ENCODE data around the gene MAPKAP1.

MAPKAP1 gene

DNA sequence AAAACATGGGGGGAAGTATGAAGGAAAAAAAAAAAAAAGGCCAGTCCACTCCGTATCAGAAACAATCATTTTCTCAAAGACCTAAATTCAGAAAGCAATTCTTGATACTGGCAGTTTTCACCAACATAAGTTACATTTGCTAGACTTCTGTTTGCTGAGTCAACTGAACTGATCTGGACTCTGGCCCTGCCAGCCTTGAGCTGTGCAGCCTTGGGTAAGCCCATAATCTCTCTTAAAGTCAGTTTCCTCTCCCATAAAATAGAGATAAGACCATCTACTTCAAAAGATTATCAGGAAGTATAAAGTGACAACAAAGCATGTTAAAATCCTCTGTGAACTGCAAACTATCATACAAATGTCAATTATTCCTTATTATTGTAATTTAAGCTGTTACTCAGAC, 106.8 kb downstream of the MAPKAP1 start:
- no peaks in the 10 kb centered on the region for H3K27me3 ChIP-seq (ENCODE audit: insufficient read depth, low read length)
- no peak for TF ChIP-seq EZH2 (IDR thresholded peaks at IDR 0.05; ENCODE audit: borderline replicate concordance, low read length)
- TF ChIP-seq, protein P1, sequence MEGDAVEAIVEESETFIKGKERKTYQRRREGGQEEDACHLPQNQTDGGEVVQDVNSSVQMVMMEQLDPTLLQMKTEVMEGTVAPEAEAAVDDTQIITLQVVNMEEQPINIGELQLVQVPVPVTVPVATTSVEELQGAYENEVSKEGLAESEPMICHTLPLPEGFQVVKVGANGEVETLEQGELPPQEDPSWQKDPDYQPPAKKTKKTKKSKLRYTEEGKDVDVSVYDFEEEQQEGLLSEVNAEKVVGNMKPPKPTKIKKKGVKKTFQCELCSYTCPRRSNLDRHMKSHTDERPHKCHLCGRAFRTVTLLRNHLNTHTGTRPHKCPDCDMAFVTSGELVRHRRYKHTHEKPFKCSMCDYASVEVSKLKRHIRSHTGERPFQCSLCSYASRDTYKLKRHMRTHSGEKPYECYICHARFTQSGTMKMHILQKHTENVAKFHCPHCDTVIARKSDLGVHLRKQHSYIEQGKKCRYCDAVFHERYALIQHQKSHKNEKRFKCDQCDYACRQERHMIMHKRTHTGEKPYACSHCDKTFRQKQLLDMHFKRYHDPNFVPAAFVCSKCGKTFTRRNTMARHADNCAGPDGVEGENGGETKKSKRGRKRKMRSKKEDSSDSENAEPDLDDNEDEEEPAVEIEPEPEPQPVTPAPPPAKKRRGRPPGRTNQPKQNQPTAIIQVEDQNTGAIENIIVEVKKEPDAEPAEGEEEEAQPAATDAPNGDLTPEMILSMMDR (IDR thresholded peaks at IDR 0.05; ENCODE audit: low read length): no peak
- H3K4me3 ChIP-seq (ENCODE audit: low read depth, low read length, poor library complexity, severe bottlenecking): no peak overlapping the region
- H3K36me3 ChIP-seq (ENCODE audit: insufficient read depth, low read length): no peaks in the 10 kb centered on the region
- no peak overlapping the region for H3K4me2 ChIP-seq (ENCODE audit: low read length)
- H3K9me3 ChIP-seq (ENCODE audit: low read length): no peaks in the 10 kb centered on the region
- H2AFZ ChIP-seq (ENCODE audit: low read length): no peak overlapping the region
- H3K9me2 ChIP-seq (ENCODE audit: low read depth, low read length): no peaks in the 10 kb centered on the region
- H3K4me1 ChIP-seq (ENCODE audit: insufficient read depth, low read length, severe bottlenecking): no peaks in the 10 kb centered on the region
- H3K27ac ChIP-seq (ENCODE audit: low read depth, low read length, poor library complexity, severe bottlenecking): no peak overlapping the region
- H3K79me2 ChIP-seq (ENCODE audit: insufficient read depth, low read length): no peaks in the 10 kb centered on the region
- no peak overlapping the region for H3K9ac ChIP-seq (ENCODE audit: low read length)
- no peaks in the 10 kb centered on the region for H4K20me1 ChIP-seq (ENCODE audit: insufficient read depth, low read length)
- no peaks in the 10 kb centered on the region for H3F3A ChIP-seq (ENCODE audit: insufficient read depth, low read length)

DNA sequence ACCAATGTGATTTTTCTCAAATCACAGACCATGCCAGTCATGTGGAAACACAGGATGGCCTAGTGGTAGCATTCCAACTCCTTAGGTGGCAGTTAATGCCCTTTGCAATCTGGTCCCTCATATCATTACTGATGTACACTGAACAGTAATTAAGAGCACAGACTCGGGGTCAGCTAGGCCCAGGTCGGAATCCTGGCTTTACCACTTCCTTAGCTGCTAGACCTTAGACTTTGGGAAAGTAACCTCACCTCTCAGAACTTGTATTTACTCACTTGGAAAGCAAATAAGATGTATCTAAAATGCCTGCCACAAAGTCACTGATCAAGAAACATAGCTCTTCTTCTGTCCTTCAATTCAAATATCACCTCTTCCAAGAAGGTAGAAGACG, 112.8 kb downstream of the MAPKAP1 start:
- Histone ChIP-seq H2AFZ (ENCODE audit: low read length) (no peak overlapping the region), H3K4me1 (ENCODE audit: insufficient read depth, low read length, severe bottlenecking) (peaks cover 9% of the 10 kb centered on the region), H3K4me2 (ENCODE audit: low read length) (no peak overlapping the region), H3K79me2 (ENCODE audit: insufficient read depth, low read length) (no peaks in the 10 kb centered on the region), H4K20me1 (ENCODE audit: insufficient read depth, low read length) (no peaks in the 10 kb centered on the region), H3K4me3 (ENCODE audit: low read depth, low read length, poor library complexity, severe bottlenecking) (no peak overlapping the region), H3K27me3 (ENCODE audit: insufficient read depth, low read length) (no peaks in the 10 kb centered on the region), H3K9ac (ENCODE audit: low read length) (no peak overlapping the region), H3K27ac (ENCODE audit: low read depth, low read length, poor library complexity, severe bottlenecking) (no peak overlapping the region), H3K9me3 (ENCODE audit: low read length) (no peaks in the 10 kb centered on the region), H3K36me3 (ENCODE audit: insufficient read depth, low read length) (no peaks in the 10 kb centered on the region), H3K9me2 (ENCODE audit: low read depth, low read length) (no peaks in the 10 kb centered on the region), H3F3A (ENCODE audit: insufficient read depth, low read length) (no peaks in the 10 kb centered on the region)
- TF ChIP-seq, protein P1 (IDR thresholded peaks at IDR 0.05; ENCODE audit: low read length): no peak
- TF ChIP-seq EZH2 (IDR thresholded peaks at IDR 0.05; ENCODE audit: borderline replicate concordance, low read length): no peak

DNA sequence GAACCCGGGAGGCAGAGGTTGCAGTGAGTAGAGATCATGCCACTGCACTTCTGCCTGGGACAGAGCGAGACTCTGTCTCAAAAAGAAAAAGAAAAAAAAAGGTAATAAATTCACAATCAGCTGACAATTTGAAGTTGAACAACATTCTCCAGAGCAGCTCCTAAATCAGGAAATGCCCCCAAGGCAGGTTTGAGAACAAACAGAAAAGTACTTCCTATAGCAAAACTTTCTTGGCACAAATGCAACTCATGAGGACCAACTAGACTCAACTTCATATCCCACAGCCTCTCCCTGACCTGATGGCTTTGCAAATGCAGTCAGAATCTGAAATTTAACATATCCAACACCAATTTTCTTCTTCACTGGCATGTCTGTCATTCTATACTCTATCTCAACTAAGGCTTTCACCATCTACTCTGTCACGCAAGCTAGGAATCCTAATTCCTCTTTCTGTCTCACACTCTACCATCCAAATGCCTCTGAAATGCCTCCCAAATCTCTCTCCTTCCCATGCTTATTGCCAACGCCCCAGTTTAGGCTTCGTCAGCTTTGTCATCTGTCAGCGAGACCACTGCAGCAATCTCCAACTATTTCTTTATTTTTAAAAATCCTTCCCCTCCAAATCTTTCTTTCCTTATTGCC, 113.3 kb downstream of the MAPKAP1 start:
- Histone ChIP-seq H3K79me2 (ENCODE audit: insufficient read depth, low read length) (no peaks in the 10 kb centered on the region), H3K9me3 (ENCODE audit: low read length) (no peaks in the 10 kb centered on the region), H3K9me2 (ENCODE audit: low read depth, low read length) (no peaks in the 10 kb centered on the region), H4K20me1 (ENCODE audit: insufficient read depth, low read length) (no peaks in the 10 kb centered on the region), H2AFZ (ENCODE audit: low read length) (no peak overlapping the region), H3K4me2 (ENCODE audit: low read length) (no peak overlapping the region), H3F3A (ENCODE audit: insufficient read depth, low read length) (no peaks in the 10 kb centered on the region), H3K36me3 (ENCODE audit: insufficient read depth, low read length) (no peaks in the 10 kb centered on the region), H3K27ac (ENCODE audit: low read depth, low read length, poor library complexity, severe bottlenecking) (no peak overlapping the region), H3K9ac (ENCODE audit: low read length) (no peak overlapping the region), H3K27me3 (ENCODE audit: insufficient read depth, low read length) (no peaks in the 10 kb centered on the region), H3K4me3 (ENCODE audit: low read depth, low read length, poor library complexity, severe bottlenecking) (no peak overlapping the region), H3K4me1 (ENCODE audit: insufficient read depth, low read length, severe bottlenecking) (peaks cover 10% of the 10 kb centered on the region)
- no peak for TF ChIP-seq EZH2 (IDR thresholded peaks at IDR 0.05; ENCODE audit: borderline replicate concordance, low read length)
- TF ChIP-seq, protein P1 (IDR thresholded peaks at IDR 0.05; ENCODE audit: low read length): no peak
